HG02763 (cell line): ENCODE results near the gene EYA2.

Experiments
- ATAC-seq: cut with Tn5 transposase; IDR thresholded peaks from one replicate; pipeline ENCODE4 v1.9.1; 2021; ENCODE audit warnings: mild to moderate bottlenecking, moderate library complexity; ENCODE audit not compliant: unreplicated experiment

The EYA2 gene

DNA sequence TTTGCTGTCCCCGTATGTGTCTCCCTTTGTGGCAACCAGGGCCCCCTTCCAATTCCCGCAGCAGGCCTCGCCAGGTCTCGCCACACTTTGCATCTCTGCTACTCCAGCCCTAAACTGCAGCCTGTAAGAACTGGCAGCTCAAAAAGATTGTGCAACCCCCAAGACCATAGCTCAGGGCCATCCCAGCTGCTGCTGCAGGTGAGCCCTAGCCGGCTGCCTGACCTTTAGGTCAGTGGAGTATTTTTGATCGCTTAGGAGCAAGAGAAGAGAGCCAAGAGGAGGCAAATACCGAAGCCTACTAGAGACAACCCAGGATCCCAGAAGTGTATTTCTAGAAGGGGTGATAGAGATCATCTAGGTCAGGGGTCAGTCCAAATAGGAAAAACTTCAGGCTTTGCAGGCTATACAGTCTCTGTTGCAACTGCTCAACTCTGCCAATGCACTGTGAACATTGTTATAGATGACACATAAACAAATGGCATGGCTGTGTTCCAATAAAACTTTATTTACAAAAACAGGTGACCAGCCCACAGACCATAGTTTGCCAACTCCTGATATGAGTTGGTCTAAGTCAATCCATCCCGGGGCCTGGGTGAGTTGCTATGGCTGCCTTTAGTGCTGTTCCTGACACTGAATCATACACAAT, 138.4 kb downstream of the EYA2 start:
- no peak for ATAC-seq

- ATAC-seq, result no peak
Measured at GRCh38 chr20:47033665-47034064, 139.0 kb downstream of the EYA2 start.

GRCh38 chr20:47035026-47035590, 140.5 kb downstream of the EYA2 start:
- ATAC-seq, result no peak

DNA sequence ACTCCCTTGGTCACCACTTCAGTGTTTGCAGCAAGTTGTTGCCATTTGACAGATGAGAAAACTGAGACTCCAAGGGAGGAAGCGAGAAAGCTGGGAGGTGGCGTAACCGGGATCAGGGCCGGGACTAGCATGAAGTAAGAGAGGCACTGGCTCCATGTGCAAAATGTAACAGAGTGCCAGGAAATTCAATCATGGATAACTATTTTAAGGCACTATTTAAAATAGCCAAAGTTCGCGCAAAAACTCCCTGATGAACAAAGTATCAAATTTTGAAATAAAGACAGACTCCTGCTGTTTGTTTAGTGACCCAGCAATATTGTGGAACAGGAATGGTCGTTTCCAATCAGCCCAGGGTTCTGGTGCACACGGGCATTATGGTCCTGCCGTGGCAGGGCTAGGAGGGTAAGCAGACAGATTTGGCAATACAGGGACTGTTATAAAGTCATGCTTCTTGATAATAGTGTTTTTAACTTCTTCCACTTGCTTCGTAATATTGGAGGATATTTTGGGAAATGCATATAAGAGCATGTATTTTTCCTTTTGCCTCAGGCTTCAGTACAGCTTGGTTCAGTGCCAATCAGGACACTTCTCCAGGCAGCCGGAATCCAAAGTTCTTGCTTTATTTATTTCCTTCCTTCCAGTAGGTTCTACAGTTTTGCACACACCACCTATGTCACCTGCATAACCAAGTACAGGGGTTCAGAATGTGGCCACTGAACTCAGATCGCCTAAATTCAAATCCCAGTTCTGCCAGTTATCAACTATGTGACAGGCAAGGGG, 141.6 kb downstream of the EYA2 start:
- no peak for ATAC-seq

- no peak for ATAC-seq
Measured at GRCh38 chr20:47038566-47039560, 144.2 kb downstream of the EYA2 start.

DNA sequence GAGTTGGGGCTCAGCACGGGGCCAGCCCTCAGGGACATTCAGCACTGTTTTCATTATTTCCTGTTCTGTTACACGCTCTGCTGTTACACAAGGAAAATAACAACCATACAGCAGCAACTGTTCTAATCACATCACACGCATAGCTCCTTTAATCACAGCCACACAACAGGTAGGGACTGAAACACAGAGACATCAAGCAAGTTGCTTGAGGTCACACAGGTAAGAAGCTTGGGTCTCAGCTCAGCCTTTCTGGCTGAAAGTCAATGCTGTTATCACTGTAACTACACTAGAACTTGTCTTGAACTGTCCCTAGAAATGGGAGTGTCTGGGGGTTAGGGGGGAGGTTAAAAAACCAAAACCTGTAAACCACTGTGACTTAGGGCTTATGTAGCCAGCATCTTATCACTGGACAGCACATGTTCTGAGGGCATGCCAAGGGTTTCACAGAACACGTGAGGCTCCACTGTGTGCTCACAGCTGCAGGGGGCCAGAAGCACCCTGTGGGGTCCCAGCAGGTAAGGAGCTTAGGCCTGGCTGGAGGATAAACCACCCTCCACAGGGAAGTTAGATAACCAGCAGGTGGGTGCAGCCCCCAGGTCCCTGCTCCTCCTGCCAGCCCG, 146.0 kb downstream of the EYA2 start:
- no peak for ATAC-seq

DNA sequence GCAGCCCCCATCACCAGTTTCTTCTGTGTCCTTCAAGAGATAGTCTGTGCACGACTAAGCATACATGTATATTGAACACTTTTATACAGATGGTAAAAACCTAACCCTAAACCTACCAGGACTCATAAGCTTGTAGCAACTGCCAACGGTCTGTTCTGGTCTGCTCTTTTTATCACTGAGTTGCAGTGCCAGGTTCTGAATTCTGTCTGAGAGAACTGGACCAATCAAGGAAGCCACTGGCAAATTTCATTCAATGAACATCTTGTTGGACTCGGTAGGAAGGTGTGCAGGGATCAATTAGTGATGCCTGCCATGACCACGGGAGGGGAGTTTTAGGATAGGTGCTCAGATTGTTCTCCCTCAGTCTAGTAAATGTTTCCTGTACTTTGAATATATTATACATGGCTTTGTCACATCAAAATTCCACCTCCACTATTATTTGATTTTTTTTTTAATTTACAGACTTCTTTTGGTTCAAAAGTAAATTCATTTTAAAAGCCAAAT, 146.8 kb downstream of the EYA2 start:
- ATAC-seq, result no peak

GRCh38 chr20:47042464-47042863, 147.8 kb downstream of the EYA2 start:
- ATAC-seq, result no peak

DNA sequence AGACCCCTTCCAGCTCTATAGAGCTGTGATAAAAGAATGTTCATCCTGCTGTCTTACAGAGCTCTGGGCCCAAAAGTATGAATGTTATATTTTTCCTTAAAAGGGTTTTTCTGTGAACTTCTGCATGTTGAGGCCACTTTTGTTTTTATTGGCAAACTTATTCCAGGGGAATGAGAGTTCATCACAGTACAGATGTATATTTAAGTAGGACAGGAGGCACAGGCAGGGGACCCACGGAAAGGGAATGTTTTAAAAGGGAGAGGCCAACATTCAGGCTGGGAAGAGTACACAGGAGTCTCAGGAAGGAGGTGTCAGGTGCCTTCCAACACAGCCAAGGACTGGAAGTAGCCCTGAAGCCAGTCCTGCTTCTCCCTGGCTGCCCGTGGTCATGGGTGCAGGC, 148.4 kb downstream of the EYA2 start:
- no peak for ATAC-seq

GRCh38 chr20:47044938-47045337, 150.3 kb downstream of the EYA2 start:
- no peak for ATAC-seq

GRCh38 chr20:47048054-47048453, 153.4 kb downstream of the EYA2 start:
- ATAC-seq, result no peak

DNA sequence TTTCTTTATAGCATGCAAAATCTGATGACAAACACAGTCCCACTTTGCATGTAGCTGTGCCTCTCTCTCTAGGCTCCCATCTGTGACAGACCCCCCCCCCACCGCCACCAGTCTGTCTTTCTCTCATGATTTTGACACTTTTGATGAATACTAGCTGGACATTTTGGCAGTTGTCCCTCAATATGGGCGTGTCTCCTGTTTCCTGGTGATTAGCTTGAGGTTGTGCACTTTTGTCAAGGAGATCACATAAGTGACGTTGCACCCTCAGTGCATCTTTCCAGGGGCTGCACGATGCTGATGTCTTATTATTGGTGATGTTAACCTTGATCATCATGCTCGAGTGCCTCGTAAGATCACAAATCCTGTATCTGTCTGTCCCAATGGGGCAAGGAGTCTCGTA, 155.1 kb downstream of the EYA2 start:
- no peak for ATAC-seq

DNA sequence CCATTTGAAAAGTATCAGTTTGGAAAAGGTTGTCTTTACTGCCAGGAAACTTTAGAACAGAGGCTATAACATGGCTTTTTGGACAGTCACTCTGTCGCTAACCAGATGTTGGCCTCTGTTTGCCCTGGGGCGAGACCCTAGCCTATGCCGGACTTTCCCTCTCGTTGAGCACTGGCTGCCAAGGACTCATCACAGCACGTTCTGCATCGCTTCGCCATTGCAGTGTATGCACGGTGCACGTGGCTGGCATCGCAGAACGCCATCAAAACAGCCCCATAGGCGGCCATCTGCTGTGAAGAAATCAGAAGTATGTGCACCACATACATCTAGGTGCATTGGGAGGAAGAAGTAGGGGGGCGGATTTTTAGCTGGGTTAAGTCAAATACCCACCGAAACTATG, 156.4 kb downstream of the EYA2 start:
- no peak for ATAC-seq

DNA sequence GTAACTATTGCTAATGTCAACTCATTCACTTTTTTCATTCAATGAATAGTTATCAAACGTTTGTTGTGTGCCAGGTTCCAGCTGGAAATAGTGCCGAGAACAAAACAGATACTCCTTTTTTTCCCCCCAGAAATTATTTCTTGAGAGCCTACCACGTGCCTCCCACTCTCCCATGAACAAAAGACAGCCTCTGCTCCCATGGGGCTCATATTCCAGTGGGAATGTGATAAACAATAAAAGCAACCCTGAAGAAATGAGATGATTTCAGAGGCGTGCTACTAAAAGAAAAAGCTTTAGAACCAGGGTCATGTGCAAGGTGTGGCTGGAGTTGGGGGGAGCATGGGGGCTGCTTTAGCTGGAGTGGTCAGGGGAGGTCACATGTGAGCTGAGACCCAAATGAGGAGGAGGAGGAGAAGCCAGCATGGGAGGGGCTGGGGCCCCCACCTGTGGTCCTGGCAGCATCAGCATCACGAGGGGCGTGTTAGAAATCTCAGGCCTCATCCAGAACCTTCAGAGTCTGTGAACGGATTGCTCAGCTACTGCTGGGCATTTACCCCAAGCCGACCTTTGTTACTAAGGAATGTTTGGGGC, 157.4 kb downstream of the EYA2 start:
- ATAC-seq, result no peak

DNA sequence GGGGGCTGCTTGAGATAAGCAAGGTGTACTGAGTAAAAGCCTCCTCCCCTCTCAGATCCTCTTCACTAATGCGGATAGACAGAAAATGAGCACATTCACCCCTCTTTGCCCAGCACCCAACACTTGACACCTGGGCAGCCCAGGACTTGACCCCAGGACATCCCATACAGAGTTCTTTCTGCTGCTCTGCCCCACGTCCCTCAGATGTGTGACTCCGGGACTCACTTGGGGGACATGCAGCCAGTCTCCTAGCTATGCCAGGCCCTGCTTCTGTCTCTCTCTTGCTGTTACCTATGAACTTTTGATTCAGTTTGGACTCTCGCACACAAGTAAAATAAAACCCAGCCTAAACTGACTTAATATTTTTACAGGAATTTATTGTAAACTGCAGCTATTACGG, 159.9 kb downstream of the EYA2 start:
- no peak for ATAC-seq

DNA sequence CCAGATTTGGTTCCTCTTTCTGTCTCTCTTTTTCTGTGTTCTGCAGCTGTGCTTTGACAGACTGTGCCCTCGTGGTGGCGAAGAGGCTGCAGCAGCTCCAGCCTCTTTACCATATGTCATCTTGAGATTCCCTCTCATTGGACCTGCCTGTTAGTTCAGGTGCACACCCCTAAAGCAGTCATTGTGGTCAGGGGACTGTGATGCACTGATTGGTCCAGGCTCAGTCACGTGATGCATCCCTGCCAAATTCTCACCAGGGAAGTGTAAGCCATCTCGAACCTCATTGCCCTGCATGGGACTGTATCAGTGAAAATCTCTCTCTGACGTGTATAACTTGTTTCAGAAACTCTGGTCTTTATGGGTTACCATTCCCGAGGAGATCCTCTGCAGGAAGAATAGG, 160.3 kb downstream of the EYA2 start:
- ATAC-seq, result no peak

GRCh38 chr20:47055699-47056369, 161.2 kb downstream of the EYA2 start:
- ATAC-seq, result no peak

DNA sequence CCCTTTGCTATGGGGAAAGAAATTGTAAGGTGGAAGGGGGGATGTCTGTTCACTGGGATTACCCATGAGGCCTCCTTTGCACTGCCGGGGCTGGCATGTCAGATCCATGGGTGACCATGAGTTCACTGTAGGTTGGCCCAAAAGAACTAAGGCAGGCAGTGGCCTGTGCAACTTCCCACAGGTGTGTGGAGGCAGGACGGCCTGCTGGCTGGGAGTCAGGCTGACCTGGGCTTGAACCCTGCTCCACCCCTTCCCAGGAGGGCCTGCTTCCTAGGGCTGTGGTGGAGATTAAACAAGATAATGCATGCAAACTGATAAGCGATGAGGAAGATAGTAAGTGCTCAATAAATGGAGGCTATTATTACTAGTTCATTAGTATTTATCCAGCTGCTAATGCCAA, 163.0 kb downstream of the EYA2 start:
- ATAC-seq, result no peak

DNA sequence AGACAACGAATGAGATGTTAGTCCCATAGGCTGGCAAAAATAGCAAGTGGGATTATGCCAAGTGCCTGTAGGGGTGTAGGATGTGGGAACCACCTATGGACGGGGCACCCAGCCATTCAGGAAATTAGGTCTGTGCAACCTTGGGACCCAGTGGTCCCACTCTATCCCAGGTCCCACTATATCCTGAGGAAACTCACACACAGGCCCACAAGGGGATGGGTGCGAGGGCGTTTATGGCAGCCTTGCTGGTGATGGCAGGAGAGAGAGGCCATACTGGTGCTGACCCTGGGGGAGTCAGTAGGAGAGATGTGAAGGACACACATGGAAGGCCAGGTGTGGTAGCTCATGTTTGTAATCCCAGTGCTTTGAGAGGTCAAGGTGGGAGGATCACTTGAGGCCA, 163.6 kb downstream of the EYA2 start:
- ATAC-seq, result no peak

DNA sequence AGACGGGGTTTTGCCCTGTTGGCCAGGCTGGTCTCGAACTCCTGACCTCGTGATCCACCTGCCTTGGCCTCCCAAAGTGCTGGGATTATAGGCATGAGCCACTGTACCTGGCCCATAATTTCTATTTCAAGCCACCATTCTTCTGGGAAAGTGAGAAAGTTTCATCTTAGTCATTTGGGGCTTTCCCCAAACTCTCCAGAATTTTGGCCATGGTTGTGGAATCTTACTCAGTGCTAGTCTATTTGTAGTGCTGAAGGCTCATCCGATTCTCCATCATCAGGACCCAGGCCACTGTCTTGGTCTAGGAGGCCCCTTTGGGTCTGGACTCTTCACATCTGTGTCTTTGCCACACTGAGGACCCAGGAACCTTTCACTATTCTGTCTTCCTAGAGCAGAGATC, 164.9 kb downstream of the EYA2 start:
- no peak for ATAC-seq
